Ammon's horn (tissue), 1 donor: Measurements from ENCODE around the gene HPCA.

Source experiments
- DNase-seq: peaks from one replicate; pipeline ENCODE4 v3.0.0-alpha.2; 2016; ENCODE audit warnings: low spot score

HPCA gene

GRCh38 chr1:32886004-32886827 is at the start of gene HPCA:
Gene HPCA (plus strand): TSS chr1:32886491. CDS start chr1:32888899, 2,408 bp downstream.
- DNase-seq, result no peak

- DNase-seq, result no peak
Observed at GRCh38 chr1:32848354-32849063, 37.8 kb upstream of the HPCA start.

GRCh38 chr1:32855861-32856617 is 30.3 kb upstream of the HPCA start:
- DNase-seq, result no peak

DNA sequence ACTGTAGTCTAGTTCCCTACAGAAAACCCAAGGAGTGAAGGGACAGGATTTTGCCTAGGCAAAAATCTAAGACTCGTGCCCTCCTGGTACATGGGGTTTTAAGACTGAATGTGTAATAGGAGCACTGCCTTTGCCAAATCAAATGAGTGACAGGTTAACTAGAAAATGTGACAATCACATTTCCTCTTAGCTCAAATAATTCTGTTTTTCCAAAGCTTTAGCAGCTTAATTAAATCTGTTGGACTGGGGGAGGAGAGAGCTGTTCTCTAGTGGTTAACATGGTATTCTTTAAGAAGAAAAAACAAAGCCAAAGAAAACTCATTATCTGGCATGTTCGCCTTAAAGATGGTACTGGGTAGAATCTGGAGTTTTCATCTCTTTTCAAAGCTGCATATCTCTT is 28.2 kb upstream of the HPCA start:
- no peak for DNase-seq

DNA sequence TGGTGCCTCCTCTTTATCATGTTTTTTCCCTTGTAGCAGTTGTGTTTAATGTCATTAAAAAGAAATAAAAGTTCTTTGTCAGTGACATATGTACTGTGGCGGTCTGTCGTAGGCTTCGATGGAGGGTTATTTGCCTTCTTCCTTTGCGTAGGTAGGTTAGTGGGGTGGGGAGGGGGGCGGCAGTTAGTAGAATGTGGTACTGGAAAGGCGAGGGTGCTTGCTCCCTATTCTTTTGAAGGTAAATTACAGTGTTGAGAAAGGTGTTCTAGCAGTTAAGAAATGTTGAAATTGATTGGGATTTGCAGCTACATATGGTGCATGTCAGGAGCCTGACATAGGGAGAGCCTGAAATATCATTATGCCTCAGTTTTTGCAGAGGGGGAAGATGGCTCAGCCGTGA is 27.5 kb upstream of the HPCA start:
- no peak for DNase-seq

DNA sequence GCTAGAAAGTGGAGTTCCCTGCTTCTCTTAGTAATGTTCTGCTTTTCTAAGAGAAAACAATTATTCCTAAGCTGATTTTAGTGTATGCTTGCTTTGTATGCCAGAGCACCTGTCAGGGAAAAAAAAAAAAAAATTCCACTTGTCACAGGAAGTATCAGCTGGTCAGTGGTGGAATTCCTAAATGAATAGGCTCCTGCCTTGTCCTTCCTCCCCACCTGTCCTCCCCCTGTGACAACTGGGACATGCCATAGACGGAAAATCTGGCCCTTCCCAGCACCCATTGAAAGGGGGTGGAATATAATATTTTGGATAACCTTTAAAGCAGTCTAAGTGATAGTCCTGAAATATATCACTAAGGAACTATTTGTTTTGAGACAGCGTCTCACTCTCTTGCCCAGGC is 26.4 kb upstream of the HPCA start:
- no peak for DNase-seq

DNA sequence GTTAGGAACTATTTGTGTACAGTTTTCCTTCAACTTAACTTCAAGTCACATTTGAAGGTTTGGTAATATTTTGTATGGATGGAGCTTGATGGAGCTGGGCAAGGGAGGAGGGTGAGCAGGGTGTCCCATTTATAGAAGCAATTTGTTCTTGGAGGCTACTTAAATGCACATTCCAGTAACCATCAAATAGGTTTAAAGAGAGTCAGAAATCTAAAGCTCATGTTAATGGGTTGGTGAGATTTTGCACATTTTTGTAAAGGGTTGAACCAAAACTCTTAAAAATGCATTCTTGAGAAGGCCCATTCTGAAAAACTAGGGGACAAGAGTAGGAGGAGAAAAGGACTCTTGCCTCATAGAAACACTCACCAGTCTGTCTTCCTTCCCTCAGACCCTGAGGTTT is 25.7 kb upstream of the HPCA start:
- no peak for DNase-seq

GRCh38 chr1:32861904-32862695 is 24.2 kb upstream of the HPCA start:
- DNase-seq, result peak; percentile 54

DNA sequence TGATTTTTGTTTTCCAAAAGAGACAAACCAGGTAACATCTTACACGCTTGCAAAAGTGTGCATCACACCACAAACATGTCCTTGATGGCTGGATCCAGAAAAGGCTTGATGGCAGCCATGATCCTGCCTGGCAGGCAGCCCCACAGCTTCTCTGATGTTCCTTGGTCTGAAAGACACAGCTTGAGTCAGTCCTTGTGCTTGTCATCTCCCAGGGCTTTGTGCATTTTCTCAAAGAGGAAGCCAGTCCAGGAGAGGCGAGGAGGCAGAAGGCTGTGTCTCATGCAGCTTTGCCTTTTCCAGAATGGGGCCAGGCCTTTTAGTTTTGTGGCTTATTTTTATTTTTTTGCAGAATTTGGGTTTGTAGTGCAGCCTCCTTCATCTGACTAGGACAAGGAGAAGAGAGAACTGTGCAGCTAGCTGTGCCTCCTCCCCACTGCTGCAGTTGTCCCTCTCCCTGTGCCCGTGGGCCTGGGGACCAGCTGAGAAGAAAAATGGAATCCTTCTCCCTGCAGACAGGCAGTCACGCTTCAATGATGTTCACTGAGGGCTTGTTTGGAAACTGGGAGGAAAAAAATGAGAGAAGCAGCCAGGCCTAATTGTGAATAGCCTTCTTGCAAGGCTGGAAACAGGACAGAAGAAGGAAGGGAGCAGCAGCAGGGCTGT is 22.9 kb upstream of the HPCA start:
- no peak for DNase-seq

DNA sequence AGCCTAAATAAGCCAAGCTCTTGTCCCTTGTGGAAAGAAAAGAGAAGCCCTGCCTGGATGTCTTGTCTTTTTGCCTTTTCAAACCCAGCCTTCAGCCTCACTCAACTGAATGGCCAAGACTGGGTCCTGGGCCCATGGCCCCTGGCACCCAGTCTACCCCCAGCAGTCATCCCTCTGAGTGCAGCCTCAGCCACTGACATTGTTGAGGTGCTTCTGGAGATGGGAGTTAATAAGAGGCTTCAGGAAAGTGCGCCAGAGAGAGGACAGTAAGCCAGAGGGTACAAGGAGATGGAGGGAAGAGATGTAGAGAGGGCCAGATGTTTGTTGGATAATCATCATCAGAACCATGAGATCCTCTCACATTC is 22.4 kb upstream of the HPCA start:
- no peak for DNase-seq

GRCh38 chr1:32864375-32865019 is 21.8 kb upstream of the HPCA start:
- no peak for DNase-seq

DNA sequence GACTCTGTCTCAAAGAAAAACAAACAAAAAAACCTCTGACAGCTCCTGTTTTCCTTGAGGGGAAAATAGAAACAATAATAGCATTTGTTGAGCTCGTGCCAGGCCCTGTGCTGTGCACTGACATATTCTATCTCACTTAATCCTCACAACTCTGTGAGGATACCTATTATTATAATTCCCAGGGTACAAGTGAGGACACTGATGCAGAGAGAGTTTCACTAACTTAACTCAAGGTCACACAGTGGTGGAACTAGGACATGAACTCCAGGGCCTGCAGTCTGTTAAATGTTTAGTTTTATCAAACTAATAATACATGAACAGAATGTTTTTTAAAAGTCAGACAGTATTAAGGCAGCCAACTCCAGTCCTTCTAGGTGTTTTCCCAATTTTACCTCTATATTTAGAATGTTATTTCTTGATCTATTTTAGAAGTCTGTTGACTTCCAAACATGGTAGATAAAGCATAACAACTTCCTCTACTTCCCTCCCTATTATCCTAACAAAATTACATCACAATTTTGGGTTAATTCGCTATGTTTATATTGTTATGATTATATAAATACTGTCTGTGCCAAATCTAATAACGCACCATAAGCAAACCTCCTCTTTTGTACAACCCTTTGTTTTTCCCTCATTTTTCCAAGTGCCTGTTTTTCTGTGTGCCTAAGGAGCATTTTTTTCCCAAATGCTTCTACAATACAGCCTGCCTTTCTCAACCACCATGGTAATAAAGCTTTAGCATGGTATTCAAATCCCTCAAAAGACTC is 20.5 kb upstream of the HPCA start:
- DNase-seq, result no peak

DNA sequence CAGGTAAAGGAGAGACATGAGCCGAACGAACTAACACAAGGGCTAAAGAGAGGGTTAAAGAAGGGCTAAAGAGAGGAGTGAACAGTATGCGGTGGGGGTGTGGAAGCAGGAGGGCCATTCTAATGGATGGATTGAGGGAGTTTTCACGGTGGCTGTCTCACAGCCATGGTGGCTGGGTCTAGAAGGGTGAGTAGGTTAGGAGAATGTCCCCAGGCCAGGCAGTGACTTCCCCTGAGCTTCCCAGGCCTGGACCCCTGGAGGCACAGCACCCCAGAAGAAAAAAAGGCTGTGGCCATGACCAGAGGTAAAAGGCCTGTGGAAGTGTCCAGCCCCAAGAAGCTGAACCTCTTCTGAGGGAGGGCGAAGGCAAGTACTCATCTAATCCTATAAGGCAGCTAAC is 19.1 kb upstream of the HPCA start:
- DNase-seq, result no peak

- DNase-seq, result no peak
Observed at GRCh38 chr1:32867671-32868070, 18.6 kb upstream of the HPCA start.

GRCh38 chr1:32868085-32868484 is 18.2 kb upstream of the HPCA start:
- DNase-seq, result no peak

GRCh38 chr1:32868806-32869455 is 17.4 kb upstream of the HPCA start:
- no peak for DNase-seq

DNA sequence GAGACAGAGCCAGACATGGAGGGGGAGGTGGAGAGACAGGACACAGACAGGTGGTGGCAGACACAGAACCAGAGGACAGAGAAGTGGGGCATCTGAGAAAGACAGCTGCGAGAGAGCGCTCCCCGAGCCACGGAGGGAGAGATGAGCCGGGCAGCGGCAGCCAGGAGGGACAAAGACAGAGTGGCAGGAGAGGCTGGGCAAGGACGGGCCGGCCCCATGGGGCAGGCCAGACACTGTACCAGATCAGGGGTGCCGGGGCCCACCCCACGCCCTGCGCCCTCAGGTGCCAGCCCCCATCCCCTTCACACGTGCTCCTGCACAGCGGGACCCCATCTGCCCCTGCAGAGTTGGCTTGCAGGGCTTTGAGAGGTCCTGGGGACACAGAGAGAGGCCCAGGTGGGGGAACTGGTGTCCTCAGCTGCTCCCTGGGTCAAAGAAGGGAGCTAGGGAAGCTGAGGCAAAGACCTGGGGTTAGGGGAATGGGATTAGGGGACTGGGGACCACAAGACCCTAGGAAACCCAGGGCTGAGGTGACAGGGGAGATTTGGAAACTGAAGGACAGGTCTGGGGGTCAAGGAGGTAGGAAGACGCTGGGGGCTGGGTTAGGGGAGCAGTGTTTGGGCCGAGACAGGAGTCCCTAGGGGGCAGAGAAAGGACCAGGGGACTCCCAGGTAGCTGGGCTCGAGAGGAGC is 16.2 kb upstream of the HPCA start:
- DNase-seq, result no peak

- no peak for DNase-seq
Observed at GRCh38 chr1:32870615-32871363, 15.5 kb upstream of the HPCA start, which contains the start of gene FNDC5. Gene FNDC5 (minus strand): TSS chr1:32870912.
